HG03066 (cell line): Measurements from ENCODE around the gene INSC.

ENCODE experiments used
- ATAC-seq: cut with Tn5 transposase; IDR thresholded peaks from one replicate; pipeline ENCODE4 v1.9.1; 2021; ENCODE audit warnings: low read depth; ENCODE audit not compliant: unreplicated experiment

Gene INSC

GRCh38 chr11:15107730-15108515, 6.8 kb upstream of the INSC start:
- peak; percentile 68 for ATAC-seq

GRCh38 chr11:15108592-15109130, 6.1 kb upstream of the INSC start:
- ATAC-seq = no peak

- no peak for ATAC-seq
These were observed 5.1 kb upstream of the INSC start for GRCh38 chr11:15109602-15110001.

GRCh38 chr11:15111215-15111614, 3.5 kb upstream of the INSC start:
- ATAC-seq = no peak

GRCh38 chr11:15112131-15112541, 2.6 kb upstream of the INSC start:
- no peak for ATAC-seq

GRCh38 chr11:15113381-15113780, 1.3 kb upstream of the INSC start:
- ATAC-seq = peak; percentile 83

- ATAC-seq = no peak
These were observed 963 bp downstream of the INSC start for GRCh38 chr11:15115686-15116085.

GRCh38 chr11:15117751-15118150, 3.0 kb downstream of the INSC start:
- no peak for ATAC-seq

GRCh38 chr11:15118431-15118830, 3.7 kb downstream of the INSC start:
- no peak for ATAC-seq

GRCh38 chr11:15119352-15119751, 4.6 kb downstream of the INSC start:
- no peak for ATAC-seq

GRCh38 chr11:15119826-15120225, 5.1 kb downstream of the INSC start:
- ATAC-seq = no peak

- no peak for ATAC-seq
These were observed 9.1 kb downstream of the INSC start for GRCh38 chr11:15123849-15124248.

- no peak for ATAC-seq
These were observed 9.8 kb downstream of the INSC start for GRCh38 chr11:15124528-15124927.

GRCh38 chr11:15127341-15127740, 12.6 kb downstream of the INSC start:
- ATAC-seq = no peak

GRCh38 chr11:15128621-15129020, 13.9 kb downstream of the INSC start:
- no peak for ATAC-seq

- no peak for ATAC-seq
These were observed 21.4 kb downstream of the INSC start for GRCh38 chr11:15136166-15136565.

GRCh38 chr11:15139096-15139770, 24.5 kb downstream of the INSC start:
- no peak for ATAC-seq

GRCh38 chr11:15139958-15140659, 25.4 kb downstream of the INSC start:
- no peak for ATAC-seq

GRCh38 chr11:15141381-15141780, 26.7 kb downstream of the INSC start:
- ATAC-seq = no peak

GRCh38 chr11:15142838-15143237, 28.1 kb downstream of the INSC start:
- ATAC-seq = no peak

- ATAC-seq = no peak
These were observed 29.1 kb downstream of the INSC start for GRCh38 chr11:15143855-15144254.
